Measurements from ENCODE around the gene GALNTL6. TPM values are rescaled to one million over a fixed set of nuclear protein-coding genes. Genes with fewer than 3 reads are reported as not detected.
"Not testable (repeated sequence)": the region's sequence is repeated elsewhere in the genome, so short reads cannot be mapped to it uniquely, and the experiment has no call there.

GALNTL6 gene
- total and polyA plus RNA-seq, 2 experiments from 2014 or later = not detected

- no peak overlapping the region for H3K27ac ChIP-seq
- no peaks in the 10 kb centered on the region for H3K9me3 ChIP-seq (ENCODE audit: low read depth)
- no peak for DNase-seq (ENCODE audit: low read depth in 1 of 2, low spot score in 1 of 2)
- no peak for TF ChIP-seq CTCF (IDR thresholded peaks at IDR 0.05; ENCODE audit: low read depth, low read length)
- no peak overlapping the region for H3K4me3 ChIP-seq
- H3K4me1 ChIP-seq (ENCODE audit: low read depth) = no peaks in the 10 kb centered on the region
- H3K36me3 ChIP-seq = no peaks in the 10 kb centered on the region
- no peaks in the 10 kb centered on the region for H3K27me3 ChIP-seq
These were observed 912.4 kb downstream of the GALNTL6 start for GRCh38 chr4:172725581-172725980.

- no peak for DNase-seq (ENCODE audit: low read depth in 1 of 2, low spot score in 1 of 2)
- Histone ChIP-seq H3K36me3 (no peaks in the 10 kb centered on the region), H3K9me3 (ENCODE audit: low read depth) (no peaks in the 10 kb centered on the region), H3K4me1 (ENCODE audit: low read depth) (no peaks in the 10 kb centered on the region), H3K27me3 (no peaks in the 10 kb centered on the region), H3K4me3 (no peak overlapping the region), H3K27ac (no peak overlapping the region)
- TF ChIP-seq CTCF (IDR thresholded peaks at IDR 0.05; ENCODE audit: low read depth, low read length) = no peak
These were observed 912.8 kb downstream of the GALNTL6 start for GRCh38 chr4:172726001-172726423.

- no peak for DNase-seq (ENCODE audit: low read depth in 1 of 2, low spot score in 1 of 2)
- no peaks in the 10 kb centered on the region for H3K27me3 ChIP-seq
- TF ChIP-seq CTCF (IDR thresholded peaks at IDR 0.05; ENCODE audit: low read depth, low read length) = no peak
- no peak overlapping the region for H3K27ac ChIP-seq
- no peaks in the 10 kb centered on the region for H3K36me3 ChIP-seq
- no peak overlapping the region for H3K4me3 ChIP-seq
- H3K4me1 ChIP-seq (ENCODE audit: low read depth) = no peaks in the 10 kb centered on the region
- no peaks in the 10 kb centered on the region for H3K9me3 ChIP-seq (ENCODE audit: low read depth)
These were observed 914.4 kb downstream of the GALNTL6 start for GRCh38 chr4:172727631-172728030.

- not testable (repeated sequence) for H3K4me1 ChIP-seq (ENCODE audit: low read depth); H3K9me3 ChIP-seq (ENCODE audit: low read depth); H3K4me3 ChIP-seq
These were observed 920.4 kb downstream of the GALNTL6 start for GRCh38 chr4:172733645-172734044.

GRCh38 chr4:172734555-172734954 is 921.4 kb downstream of the GALNTL6 start:
- Histone ChIP-seq H3K27ac (no peak overlapping the region), H3K9me3 (ENCODE audit: low read depth) (no peaks in the 10 kb centered on the region), H3K36me3 (no peaks in the 10 kb centered on the region), H3K4me3 (no peak overlapping the region), H3K4me1 (ENCODE audit: low read depth) (no peaks in the 10 kb centered on the region), H3K27me3 (no peaks in the 10 kb centered on the region)
- TF ChIP-seq CTCF (IDR thresholded peaks at IDR 0.05; ENCODE audit: low read depth, low read length) = no peak
- no peak for DNase-seq (ENCODE audit: low read depth in 1 of 2, low spot score in 1 of 2)

More at GRCh38 chr4:172733645-172734044, 920.4 kb downstream of the GALNTL6 start:
- not testable (repeated sequence) for DNase-seq (ENCODE audit: low read depth in 1 of 2, low spot score in 1 of 2); H3K36me3 ChIP-seq; H3K27me3 ChIP-seq; H3K27ac ChIP-seq

GRCh38 chr4:172736046-172736445 is 922.8 kb downstream of the GALNTL6 start:
- no peak for TF ChIP-seq CTCF (IDR thresholded peaks at IDR 0.05; ENCODE audit: low read depth, low read length)
- H3K4me3 ChIP-seq = no peak overlapping the region
- H3K36me3 ChIP-seq = no peaks in the 10 kb centered on the region
- DNase-seq (ENCODE audit: low read depth in 1 of 2, low spot score in 1 of 2) = no peak
- no peak overlapping the region for H3K27ac ChIP-seq
- H3K9me3 ChIP-seq (ENCODE audit: low read depth) = no peaks in the 10 kb centered on the region
- no peaks in the 10 kb centered on the region for H3K27me3 ChIP-seq
- no peaks in the 10 kb centered on the region for H3K4me1 ChIP-seq (ENCODE audit: low read depth)

Measured in cardiac muscle cell (in vitro differentiated cells and primary cell).